Activated T-cell treated with anti-CD3 and anti-CD28 coated beads, Interleukin-2, amount 50 U/mL, for 4 hours (primary cell): ENCODE results near the gene DAAM1. TPM values are rescaled to one million over a fixed set of nuclear protein-coding genes. Genes with fewer than 3 reads are reported as not detected.

Experiments
- ATAC-seq, 2 donors: fragments of 200-7000 bp; cut with Tn5 transposase; one replicate each; pipeline ENCODE4 v1.10.0; 2021
- DNase-seq: peaks from one replicate; pipeline ENCODE4 v3.0.0-alpha.2; 2020
- H3K27me3 Mint-ChIP-seq: one replicate; pipeline ENCODE4 v1.8.0; 2021; ENCODE audit warnings: low read depth, mixed read lengths
- H3K36me3 Mint-ChIP-seq: one replicate; pipeline ENCODE4 v1.8.0; 2022; ENCODE audit warnings: mixed read lengths; ENCODE audit not compliant: insufficient read depth
- H3K4me1 Mint-ChIP-seq: one replicate; pipeline ENCODE4 v1.8.0; 2021; ENCODE audit warnings: low read depth, mixed read lengths
- H3K4me3 Mint-ChIP-seq: one replicate; pipeline ENCODE4 v1.8.0; 2021; ENCODE audit warnings: mild to moderate bottlenecking, moderate library complexity, mixed read lengths
- H3K9me3 Mint-ChIP-seq: one replicate; pipeline ENCODE4 v1.8.0; 2021; ENCODE audit warnings: mixed read lengths
- total RNA-seq, 3 donors: library from RNA; stranded (reverse); gene quantifications; one replicate each; pipeline ENCODE4 v1.2.1, GENCODE V29; 2021

Gene DAAM1
- total RNA-seq, 3 donors from 2014 or later: 4.5 to 6.0 (median 5.2) TPM

DNA sequence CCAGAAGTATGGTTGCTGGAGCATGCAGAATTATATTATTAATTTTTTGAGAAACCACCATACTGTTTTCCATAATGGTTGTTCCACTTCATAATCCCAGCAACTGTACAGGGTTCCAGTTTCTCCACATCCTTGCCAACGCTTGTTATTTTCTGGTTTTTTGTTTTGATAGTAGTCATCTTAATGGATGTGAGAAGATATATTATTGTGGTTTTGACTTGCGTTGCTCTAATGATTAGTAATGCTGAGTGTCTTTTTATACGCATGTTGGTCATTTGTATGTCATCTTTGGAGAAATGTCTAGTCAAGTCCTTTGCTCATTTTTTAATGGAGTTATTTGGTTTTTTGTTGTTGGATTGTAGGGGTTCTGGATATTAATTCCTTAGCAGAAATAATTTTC is 58.1 kb downstream of the DAAM1 start:
- no peak for DNase-seq
- ATAC-seq: no peak
- no peak overlapping the region for H3K4me3 Mint-ChIP-seq
- no peaks in the 10 kb centered on the region for H3K27me3 Mint-ChIP-seq
- no peaks in the 10 kb centered on the region for H3K36me3 Mint-ChIP-seq
- peaks cover 12% of the 10 kb centered on the region for H3K4me1 Mint-ChIP-seq
- H3K9me3 Mint-ChIP-seq: no peaks in the 10 kb centered on the region

DNA sequence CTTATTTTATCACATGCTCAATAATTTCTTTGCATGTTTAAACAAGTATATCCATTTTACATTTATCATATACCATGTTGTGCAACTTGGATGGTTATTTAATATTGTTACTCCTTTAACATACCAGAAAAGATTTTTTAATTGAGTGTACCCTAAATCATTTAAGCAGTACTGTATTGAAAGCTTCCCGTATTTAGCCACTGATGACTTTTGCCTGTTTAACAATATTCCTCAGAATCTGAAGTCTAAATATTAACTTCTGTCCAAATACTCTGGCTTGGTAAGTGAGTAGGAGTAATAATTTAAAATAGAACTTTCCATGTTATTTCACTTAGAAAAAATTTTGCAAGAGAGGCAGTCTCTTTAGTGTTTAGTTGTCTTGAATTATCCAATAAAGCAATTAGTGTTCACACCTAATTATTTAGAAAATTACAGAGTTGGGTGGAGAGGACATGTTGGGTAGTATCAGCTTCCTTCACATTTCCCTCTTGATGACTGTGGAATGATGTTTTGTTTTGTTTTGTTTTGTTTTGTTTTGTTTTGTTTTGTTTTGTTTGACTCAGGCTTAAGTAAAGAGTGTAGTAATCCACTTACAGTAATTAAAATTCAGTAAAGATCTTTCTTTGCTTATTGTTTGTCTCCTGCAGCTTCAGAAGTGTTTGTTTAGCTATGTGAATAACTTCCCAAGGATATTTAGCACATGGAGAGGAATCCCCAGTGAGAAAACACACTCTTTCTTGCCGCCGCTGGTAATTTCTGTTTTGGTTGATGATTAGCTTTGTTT is 59.5 kb downstream of the DAAM1 start:
- Mint-ChIP-seq H3K36me3 (no peaks in the 10 kb centered on the region), H3K4me3 (no peak overlapping the region), H3K9me3 (no peaks in the 10 kb centered on the region), H3K27me3 (no peaks in the 10 kb centered on the region), H3K4me1 (peaks cover 12% of the 10 kb centered on the region)
- ATAC-seq: no peak
- DNase-seq: no peak

DNA sequence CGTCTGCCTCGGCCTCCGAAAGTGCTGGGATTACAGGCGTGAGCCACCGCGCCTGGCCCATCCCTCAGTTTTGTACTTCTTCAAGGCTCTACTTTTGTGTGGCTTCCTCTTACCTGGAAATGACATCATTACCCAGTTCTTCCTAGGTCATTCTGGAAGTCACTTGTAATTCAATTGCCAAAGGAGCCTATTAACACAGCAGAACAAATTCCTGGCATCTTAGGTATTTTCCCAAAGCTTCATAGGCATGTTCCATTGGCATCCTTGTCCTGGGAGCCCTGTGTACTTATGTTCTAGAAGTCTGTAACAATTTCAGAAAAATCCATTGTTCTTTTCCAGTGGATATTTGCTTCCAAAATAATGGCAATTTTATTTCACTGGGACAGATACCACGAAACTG is 60.6 kb downstream of the DAAM1 start:
- H3K27me3 Mint-ChIP-seq: no peaks in the 10 kb centered on the region
- DNase-seq (no peak), ATAC-seq (no peak)
- no peak overlapping the region for H3K4me3 Mint-ChIP-seq
- H3K4me1 Mint-ChIP-seq: peaks cover 12% of the 10 kb centered on the region
- no peaks in the 10 kb centered on the region for H3K36me3 Mint-ChIP-seq
- no peaks in the 10 kb centered on the region for H3K9me3 Mint-ChIP-seq

GRCh38 chr14:59251811-59252771 is 63.6 kb downstream of the DAAM1 start:
- ATAC-seq (no peak), DNase-seq (no peak)
- no peaks in the 10 kb centered on the region for H3K9me3 Mint-ChIP-seq
- peaks cover 1% of the 10 kb centered on the region for H3K36me3 Mint-ChIP-seq
- no peaks in the 10 kb centered on the region for H3K4me1 Mint-ChIP-seq
- no peaks in the 10 kb centered on the region for H3K27me3 Mint-ChIP-seq
- H3K4me3 Mint-ChIP-seq: no peak overlapping the region

GRCh38 chr14:59252772-59253500 is 64.5 kb downstream of the DAAM1 start:
- H3K36me3 Mint-ChIP-seq: peaks cover 9% of the 10 kb centered on the region
- no peak for ATAC-seq
- no peaks in the 10 kb centered on the region for H3K27me3 Mint-ChIP-seq
- no peak for DNase-seq
- no peaks in the 10 kb centered on the region for H3K4me1 Mint-ChIP-seq
- H3K4me3 Mint-ChIP-seq: no peak overlapping the region
- H3K9me3 Mint-ChIP-seq: no peaks in the 10 kb centered on the region

- H3K4me3 Mint-ChIP-seq: no peak overlapping the region
- no peaks in the 10 kb centered on the region for H3K27me3 Mint-ChIP-seq
- H3K36me3 Mint-ChIP-seq: peaks cover 9% of the 10 kb centered on the region
- H3K4me1 Mint-ChIP-seq: no peaks in the 10 kb centered on the region
- ATAC-seq (no peak), DNase-seq (no peak)
- no peaks in the 10 kb centered on the region for H3K9me3 Mint-ChIP-seq
Observed at GRCh38 chr14:59253527-59253926, 65.1 kb downstream of the DAAM1 start.

GRCh38 chr14:59254146-59254910 is 65.9 kb downstream of the DAAM1 start:
- DNase-seq (no peak), ATAC-seq (no peak)
- H3K27me3 Mint-ChIP-seq: no peaks in the 10 kb centered on the region
- no peaks in the 10 kb centered on the region for H3K4me1 Mint-ChIP-seq
- H3K36me3 Mint-ChIP-seq: peaks cover 9% of the 10 kb centered on the region
- no peaks in the 10 kb centered on the region for H3K9me3 Mint-ChIP-seq
- H3K4me3 Mint-ChIP-seq: no peak overlapping the region

DNA sequence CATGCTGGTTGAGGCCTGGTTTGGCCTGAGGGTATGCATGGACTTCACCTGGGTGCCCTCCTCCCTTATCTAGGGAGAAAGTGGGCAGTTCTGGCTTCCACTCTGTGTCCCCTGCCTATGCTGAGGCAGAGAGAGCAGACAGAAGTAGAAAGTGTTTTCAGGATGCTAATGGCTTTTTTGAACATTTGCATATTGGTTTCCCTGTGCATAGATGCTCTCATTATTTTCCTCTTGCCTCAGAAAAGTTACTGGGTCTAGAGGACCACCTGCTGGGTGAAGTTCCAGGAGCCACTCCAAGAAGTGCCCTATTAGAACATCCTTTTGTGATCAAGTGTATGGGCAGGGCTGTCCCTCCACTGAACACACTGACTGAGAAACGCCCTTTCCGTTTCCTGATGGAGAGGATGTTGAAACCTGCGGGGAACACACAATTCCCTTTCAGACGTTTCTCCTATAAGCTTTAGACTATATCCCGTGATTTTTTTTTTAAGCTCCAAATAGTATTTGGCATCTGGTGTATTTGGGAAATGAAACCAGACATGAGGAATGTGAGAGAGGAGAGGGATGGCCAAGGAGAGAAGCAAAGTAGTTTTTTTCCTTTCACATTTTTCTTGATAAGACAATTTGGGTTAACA is 66.6 kb downstream of the DAAM1 start:
- H3K9me3 Mint-ChIP-seq: no peaks in the 10 kb centered on the region
- no peaks in the 10 kb centered on the region for H3K27me3 Mint-ChIP-seq
- H3K4me3 Mint-ChIP-seq: no peak overlapping the region

GRCh38 chr14:59256331-59256730 is 67.9 kb downstream of the DAAM1 start:
- peaks cover 9% of the 10 kb centered on the region for H3K36me3 Mint-ChIP-seq
- H3K4me1 Mint-ChIP-seq: no peaks in the 10 kb centered on the region
- no peaks in the 10 kb centered on the region for H3K27me3 Mint-ChIP-seq
- no peaks in the 10 kb centered on the region for H3K9me3 Mint-ChIP-seq
- H3K4me3 Mint-ChIP-seq: no peak overlapping the region
- ATAC-seq (no peak), DNase-seq (no peak)

More for the DNA sequence above, 66.6 kb downstream of the DAAM1 start:
- Mint-ChIP-seq H3K36me3 (peaks cover 9% of the 10 kb centered on the region), H3K4me1 (no peaks in the 10 kb centered on the region)
- no peak for ATAC-seq
- DNase-seq: no peak

DNA sequence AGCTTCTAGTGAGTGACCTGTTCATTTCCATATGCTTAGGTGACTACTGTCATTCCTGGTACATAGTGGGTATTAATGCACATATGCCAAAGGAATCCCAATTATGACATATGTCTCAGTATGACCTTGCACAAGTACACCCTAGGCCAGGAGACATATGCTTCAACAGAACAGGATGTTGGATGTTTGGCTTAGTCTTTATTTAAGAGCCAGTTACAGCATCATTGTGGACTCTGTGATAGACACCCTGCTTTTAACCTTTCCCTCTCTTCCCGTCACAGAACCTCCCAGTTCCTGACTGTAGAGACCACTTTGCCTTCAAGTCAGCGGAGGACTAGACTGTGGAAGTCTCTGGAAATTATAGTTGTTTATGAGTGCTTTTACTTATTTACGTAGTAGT is 72.9 kb downstream of the DAAM1 start:
- no peak for ATAC-seq

GRCh38 chr14:59262717-59263454 is 74.4 kb downstream of the DAAM1 start:
- Mint-ChIP-seq H3K4me1 (peaks cover 9% of the 10 kb centered on the region), H3K36me3 (peaks cover 37% of the 10 kb centered on the region), H3K9me3 (no peaks in the 10 kb centered on the region), H3K4me3 (no peak overlapping the region), H3K27me3 (no peaks in the 10 kb centered on the region)
- ATAC-seq: no peak
- DNase-seq: no peak

More for the DNA sequence above, 72.9 kb downstream of the DAAM1 start:
- no peaks in the 10 kb centered on the region for H3K27me3 Mint-ChIP-seq
- H3K4me3 Mint-ChIP-seq: no peak overlapping the region
- H3K4me1 Mint-ChIP-seq: peaks cover 6% of the 10 kb centered on the region
- DNase-seq: no peak
- H3K9me3 Mint-ChIP-seq: no peaks in the 10 kb centered on the region
- peaks cover 36% of the 10 kb centered on the region for H3K36me3 Mint-ChIP-seq

- Mint-ChIP-seq H3K27me3 (no peaks in the 10 kb centered on the region), H3K4me3 (no peak overlapping the region), H3K4me1 (peaks cover 9% of the 10 kb centered on the region), H3K36me3 (peaks cover 50% of the 10 kb centered on the region), H3K9me3 (no peaks in the 10 kb centered on the region)
- no peak for DNase-seq
- ATAC-seq: peak; percentile 90 to 94
Observed at GRCh38 chr14:59265808-59266207, 77.3 kb downstream of the DAAM1 start.

DNA sequence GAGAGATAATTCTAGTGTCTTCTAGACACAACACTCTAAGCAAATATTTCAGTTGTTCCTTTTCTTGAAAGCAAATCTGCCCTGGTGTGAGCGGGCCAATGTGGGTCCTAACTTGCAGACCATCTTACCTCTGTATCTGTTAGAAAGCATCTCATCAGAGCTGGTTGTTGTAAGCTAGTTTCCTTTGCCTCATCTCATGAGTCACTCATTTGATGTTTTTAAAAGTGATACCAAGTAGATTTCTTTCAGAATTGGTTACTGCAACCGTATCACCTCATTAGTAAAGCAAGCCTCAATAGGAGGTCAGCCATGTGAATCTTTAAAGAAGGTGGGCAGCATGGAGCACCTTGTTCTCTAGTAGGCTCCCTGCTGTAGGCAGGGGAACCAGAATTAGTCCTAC is 78.6 kb downstream of the DAAM1 start:
- Mint-ChIP-seq H3K4me1 (peaks cover 9% of the 10 kb centered on the region), H3K36me3 (peaks cover 50% of the 10 kb centered on the region), H3K4me3 (no peak overlapping the region), H3K27me3 (no peaks in the 10 kb centered on the region), H3K9me3 (no peaks in the 10 kb centered on the region)
- ATAC-seq (peak in 1 of 2 donors; percentile 66), DNase-seq (no peak)
